HG03280 (cell line): ENCODE measurements around the gene WASL.

ENCODE experiments used
- ATAC-seq: cut with Tn5 transposase; IDR thresholded peaks from one replicate; pipeline ENCODE4 v1.9.1; 2021; ENCODE audit warnings: mild to moderate bottlenecking, moderate library complexity; ENCODE audit not compliant: unreplicated experiment

Gene WASL

DNA sequence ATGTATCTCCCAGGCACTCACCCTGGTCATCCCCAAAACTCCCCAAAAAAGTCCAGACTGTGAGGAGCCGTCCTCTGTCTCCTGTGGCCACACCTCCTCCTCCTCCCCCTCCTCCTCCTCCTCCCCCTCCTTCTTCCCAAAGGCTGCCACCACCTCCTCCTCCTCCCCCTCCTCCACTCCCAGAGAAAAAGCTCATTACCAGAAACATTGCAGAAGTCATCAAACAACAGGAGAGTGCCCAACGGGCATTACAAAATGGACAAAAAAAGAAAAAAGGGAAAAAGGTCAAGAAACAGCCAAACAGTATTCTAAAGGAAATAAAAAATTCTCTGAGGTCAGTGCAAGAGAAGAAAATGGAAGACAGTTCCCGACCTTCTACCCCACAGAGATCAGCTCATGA lies 86.0 kb downstream of the WASL start:
- no peak for ATAC-seq

DNA sequence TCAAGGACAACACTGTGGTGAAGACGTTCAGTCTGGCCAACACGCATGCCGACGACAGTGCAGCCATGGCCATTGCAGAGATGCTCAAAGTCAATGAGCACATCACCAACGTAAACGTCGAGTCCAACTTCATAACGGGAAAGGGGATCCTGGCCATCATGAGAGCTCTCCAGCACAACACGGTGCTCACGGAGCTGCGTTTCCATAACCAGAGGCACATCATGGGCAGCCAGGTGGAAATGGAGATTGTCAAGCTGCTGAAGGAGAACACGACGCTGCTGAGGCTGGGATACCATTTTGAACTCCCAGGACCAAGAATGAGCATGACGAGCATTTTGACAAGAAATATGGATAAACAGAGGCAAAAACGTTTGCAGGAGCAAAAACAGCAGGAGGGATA lies 86.5 kb downstream of the WASL start:
- ATAC-seq, result no peak

DNA sequence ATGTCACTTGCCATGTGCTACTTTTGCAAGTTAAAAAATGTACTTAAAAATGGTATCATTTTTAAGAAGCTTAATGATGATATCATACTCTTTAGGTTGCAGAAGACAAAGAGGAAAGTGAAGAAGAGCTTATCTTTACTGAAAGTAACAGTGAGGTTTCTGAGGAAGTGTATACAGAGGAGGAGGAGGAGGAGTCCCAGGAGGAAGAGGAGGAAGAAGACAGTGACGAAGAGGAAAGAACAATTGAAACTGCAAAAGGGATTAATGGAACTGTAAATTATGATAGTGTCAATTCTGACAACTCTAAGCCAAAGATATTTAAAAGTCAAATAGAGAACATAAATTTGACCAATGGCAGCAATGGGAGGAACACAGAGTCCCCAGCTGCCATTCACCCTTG lies 87.0 kb downstream of the WASL start:
- ATAC-seq, result no peak

DNA sequence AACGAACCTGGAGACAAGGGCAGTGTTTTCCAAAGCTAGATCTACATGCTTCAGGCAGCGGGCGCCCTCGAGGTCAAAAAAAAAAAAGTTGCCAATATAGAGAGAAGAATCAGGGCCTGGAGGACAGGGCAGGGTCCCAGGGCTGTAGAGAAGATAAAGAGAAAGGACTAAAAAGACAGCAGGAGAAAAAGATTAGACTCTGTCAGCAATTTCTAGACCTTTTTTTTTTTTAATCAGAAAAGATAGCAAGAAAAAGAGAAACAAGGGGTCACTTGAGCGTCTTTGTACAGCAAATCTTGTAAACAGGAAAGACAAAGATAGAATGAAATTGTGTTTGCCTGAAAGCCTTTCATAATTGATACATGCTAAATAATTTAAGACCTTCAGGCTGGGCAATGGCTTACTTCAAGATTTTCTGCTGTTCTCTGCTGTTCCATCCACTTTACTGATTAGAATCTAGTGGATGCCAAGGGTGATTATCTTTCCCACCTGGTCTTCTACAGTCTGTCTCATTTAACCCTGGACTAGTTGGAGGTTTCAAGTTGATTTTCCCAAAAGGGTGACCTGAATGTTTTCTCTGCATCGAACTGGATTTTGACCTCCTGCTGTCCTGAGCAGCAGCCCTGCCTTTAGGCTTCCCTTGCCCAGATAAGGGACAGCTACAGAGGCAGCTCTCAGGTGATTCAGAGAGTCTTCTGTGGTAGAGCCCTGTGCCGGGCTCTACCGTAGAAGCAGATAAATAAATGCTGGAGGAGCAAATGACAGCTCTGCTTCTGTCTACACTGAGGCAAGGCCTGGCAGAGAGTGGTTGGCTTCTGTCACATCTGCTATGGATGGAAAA lies 88.1 kb downstream of the WASL start:
- ATAC-seq, result no peak

DNA sequence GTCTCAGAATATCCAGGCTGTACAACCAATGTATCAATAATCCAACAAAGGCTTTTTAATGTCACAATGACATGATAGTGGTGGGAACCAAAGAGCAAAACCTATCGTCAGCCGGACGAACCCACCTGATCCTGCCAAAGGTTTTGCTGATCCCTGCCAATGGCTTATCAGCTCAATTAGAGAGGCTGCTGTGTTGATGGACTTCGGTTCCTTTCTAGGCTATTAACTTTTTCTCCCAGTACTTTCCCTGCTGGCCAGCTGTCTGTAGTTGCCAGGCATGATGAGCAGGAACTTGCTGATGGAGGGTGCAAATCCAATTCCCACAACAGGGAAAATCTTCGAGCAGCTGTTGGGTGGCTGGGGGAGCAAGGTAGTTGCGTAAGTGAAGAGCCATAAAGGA lies 90.8 kb downstream of the WASL start:
- no peak for ATAC-seq

DNA sequence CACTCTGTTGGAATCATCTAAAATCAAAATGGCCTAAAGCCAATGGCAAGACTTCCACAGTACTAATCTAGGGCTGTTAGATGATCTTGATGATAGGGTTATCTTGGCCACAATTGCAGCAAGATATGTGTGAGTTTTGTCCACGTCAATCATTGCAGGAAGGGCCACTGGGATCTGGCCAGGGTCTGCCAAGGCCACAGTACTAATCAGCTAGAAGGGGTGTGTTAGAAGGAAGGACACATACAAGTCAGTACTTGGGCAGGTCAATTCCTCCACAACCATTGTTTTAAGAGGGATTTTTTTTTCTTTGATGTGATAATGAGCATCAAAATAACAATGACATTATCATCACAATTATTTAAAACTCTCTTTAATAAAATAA lies 91.5 kb downstream of the WASL start:
- ATAC-seq, result no peak

DNA sequence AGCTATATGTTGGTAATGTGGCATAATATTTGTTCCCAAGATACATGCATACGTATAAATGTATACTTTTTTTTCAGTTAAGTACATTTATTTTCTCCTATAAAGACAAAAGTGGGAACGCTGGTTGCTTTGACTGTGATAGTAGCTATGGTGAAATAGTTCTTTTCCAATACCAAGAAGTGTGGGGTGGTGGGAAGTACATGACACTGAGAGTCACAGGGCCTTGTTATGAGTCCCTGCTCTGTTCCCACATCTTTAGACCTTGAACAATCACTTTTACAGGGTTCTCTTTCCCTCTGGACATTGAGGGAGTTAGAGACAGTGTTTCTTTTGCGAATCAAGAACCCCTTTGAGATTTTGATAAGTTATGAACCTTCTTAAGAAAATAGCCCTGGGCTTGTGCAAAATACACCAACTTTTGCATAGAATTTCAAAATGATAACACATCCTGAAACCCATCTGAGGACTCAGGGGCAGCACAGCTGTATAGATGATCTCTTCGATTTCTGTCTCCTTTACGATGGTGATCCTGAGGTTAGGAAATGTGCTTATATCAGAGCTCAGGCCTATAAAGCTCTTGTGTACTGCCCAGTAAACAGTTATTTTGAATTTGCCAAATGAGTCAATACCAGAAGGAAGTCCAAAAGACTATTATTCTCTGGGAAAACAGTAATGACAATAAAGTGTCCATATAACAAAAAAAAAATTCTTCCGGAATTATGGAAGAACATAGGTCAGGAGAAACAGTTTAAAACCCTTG lies 92.1 kb downstream of the WASL start:
- no peak for ATAC-seq

DNA sequence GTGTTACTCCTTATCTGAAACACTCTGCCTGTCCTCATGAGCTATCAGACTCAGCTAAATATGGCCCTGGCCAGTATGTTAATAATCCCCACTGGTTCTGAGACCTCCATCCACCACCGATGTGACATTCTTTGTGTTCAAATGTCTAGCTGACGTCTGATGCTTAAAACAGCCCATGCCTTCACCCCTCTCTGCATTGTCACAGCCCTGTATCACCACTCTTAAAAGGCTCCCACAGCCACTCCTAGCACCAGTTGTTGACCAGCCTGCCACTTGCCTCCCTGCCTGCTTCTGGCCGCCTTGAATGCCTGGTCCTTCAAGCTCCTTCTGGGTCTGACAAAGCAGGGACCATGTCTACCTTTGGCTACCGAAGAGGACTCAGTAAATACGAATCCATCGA lies 93.2 kb downstream of the WASL start, which contains the start of gene LMOD2:
Gene LMOD2, plus strand, starts transcription at position 253 of the 400 bp plus-strand sequence. Its CDS starts 98 bp downstream, at position 351.
- ATAC-seq, result no peak

DNA sequence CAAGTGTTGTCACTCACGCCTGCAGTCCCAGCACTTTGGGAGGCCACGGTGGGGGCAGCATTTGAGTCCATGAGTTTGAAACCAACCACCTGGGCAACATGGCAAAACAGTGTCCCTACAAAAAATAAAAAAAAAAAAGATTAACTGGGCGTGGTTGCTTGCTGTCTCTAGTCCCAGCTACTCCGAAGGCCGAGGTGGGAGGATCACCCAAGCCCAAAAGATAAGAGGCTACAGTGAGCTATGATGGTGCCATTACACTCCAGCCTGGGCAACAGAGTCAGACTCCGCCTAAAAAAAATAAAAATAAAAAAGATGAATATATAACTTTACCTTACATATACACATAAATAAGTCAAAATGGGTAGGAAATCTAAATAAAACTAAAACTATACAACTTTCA lies 95.6 kb downstream of the WASL start:
- no peak for ATAC-seq

DNA sequence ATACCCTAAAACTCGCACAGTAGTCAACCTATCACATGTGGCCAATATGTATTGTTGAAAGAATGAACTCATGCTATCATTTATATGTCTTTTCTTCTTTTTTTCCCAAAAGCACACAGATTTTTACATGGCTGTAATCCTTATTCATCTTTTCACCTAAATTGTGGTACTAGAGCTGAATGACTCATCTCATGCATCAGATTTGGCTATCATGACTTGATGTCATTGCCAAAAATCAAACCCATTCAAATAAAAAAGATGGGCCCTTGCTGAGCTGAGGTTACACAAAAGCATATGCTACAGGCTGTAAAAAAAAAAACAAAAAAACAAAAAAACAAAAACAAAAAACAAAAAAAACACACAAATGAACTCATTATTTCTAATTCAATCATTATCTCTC lies 96.4 kb downstream of the WASL start:
- ATAC-seq, result no peak

DNA sequence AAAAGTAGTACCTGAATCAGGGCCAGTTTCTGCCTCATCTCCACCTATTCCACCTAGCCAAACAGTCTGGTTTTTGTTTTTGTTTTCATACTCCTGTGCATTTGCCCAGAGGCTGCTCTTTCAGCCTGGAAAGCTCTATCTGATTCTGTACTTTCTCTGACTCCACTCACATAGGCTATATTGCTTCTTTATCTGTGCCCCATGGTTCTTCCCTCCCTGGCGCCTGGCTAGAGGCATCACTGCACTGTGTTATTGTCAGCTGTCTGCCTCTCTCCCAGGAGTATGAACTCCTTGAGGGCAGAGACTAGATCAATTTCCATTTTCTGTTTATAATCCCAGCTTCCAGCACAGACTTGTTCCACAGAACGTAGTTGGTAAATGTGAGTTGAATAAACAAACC lies 98.2 kb downstream of the WASL start:
- ATAC-seq, result no peak

DNA sequence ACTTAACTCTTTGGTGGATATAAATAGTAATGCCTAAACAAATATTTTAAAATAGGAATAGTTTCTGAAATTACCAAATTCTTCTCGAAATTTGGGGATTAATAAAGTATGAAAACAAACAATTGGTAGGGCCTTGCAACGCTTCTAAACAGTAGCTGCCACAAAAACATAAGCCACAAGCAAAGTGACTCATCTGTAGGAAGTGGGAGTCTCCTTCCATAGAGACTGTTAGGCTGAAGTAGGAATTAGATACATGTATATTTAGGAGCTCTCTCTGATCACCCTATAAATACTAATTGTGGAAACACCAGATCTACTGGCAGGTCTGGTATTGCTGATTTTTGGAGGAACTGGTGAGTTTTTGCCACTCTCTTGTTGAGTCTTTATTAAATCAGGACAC lies 98.8 kb downstream of the WASL start:
- ATAC-seq, result no peak

DNA sequence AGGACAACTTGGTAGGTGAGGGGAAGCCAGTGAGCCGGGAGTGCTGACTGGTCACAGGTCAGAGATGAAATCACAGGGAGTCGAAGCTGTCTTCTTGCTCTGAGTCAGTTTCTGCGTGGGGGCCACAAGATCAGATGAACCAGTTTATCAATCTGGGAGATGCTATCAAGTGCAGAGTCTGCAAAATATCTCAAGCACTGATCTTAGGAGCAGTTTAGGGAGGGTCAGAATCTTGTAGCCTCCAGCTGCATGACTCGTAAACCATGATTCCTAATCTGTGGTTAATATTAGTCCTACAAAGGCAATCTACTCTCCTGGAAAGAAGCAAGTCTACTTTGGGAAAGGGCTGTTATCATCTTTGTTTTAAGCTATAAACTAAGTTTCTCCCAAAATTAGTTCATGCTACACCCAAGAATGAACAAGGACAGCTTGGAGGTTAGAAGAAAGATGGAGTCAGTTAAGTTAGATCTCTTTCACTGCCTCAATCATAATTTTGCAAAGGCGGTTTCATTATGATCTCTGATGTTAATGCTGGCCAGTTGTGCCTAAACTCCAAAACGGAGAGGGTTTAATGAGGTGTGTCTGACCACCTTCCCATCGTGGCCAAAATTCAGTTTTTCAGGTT lies 101.6 kb downstream of the WASL start:
- ATAC-seq, result no peak

DNA sequence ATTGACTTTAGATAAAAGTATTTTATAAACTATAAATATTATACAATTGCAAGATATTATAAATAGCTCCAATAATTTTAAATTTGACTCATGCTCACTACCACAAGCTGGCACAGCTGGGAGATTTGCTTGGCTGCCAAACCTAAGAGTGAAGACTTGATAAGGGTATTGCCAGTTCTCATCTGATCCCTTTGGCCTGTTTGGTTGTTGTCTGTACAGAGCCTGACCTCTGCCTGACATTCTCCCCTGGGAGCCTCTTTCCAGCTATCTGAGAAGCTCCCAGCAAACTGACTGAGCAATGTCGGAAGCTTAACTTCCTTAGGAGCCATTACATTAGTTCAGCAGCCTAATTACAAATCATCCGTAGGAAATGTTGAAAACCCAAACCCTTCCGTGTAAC lies 103.3 kb downstream of the WASL start:
- no peak for ATAC-seq

DNA sequence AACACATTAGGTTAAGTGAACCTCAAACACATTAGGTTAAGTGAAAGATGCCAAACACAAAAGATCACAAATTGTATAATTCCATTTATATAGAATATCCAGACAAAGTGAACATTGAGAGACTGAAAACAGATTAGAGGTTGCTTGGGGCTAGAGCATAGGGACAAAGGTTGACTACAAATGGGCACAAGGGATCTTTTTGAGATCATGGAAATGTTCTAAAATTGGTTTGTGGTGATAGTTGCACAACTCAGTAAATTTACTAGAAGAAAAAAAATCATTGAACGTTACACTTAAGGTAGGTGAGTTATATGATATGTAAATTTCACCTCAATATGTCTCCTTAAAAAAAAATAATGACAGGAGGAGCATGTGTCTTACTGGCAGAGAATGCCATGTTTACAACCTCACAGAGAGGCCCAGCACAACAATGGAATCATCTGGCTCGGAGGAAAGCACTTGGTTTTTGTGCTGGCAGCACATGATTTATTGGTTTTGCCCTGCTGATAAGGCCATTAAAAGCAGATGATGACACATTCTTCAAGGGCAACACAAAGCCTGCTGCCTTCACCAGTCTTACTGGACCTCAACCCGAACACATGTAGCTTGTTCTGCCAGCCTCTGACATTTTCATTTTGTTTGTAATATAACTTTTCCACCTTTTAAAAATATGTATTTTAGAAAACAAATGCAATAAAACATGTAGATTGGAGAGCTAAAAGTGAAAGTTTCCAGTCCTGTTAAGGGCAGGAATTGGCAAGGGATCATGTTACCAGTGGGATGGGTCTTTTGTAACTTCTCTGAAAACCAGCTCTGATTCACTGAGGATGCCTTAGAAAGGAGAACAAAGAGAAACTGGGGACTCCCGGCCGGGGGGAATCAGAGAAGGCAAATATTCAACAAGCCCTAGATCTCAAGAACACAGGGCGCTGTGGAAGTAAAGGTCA lies 105.0 kb downstream of the WASL start:
- no peak for ATAC-seq

DNA sequence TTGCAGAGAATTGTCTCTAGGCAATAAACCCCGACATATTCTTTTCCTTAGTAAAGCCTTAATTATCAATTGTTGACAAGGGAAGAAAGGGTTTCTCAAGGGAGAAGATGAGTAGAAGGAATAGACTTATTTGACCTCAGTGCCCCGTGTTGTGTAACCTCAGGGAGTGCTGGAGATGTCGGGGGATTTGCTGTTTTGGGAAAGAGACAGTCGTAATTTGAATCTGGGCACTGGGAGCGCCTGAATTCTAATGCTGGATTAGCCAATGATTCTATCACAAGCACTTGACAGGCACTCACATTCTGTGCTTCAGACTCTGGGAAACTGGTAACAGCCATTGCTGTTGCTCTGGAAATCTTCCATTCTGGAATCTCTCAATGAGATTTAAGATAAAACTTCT lies 106.9 kb downstream of the WASL start:
- ATAC-seq, result no peak

DNA sequence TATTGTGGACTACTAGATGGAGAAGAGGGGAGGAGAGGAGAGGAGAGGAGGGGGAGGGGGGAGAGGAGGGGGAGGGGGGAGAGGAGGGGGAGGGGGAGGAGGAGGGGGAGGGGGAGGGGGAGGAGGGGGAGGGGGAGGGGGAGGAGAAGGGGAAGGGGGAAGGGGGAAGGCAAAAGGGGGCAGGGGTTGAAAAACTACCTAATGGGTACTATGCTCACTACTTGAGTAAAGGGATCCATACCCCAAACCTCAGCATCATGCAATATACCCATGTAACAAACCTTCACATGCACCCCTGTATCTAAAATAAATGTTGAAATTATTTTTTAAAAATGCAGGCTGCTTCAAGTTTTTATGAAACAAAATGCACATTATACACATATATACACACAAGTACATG lies 108.2 kb downstream of the WASL start:
- no peak for ATAC-seq

DNA sequence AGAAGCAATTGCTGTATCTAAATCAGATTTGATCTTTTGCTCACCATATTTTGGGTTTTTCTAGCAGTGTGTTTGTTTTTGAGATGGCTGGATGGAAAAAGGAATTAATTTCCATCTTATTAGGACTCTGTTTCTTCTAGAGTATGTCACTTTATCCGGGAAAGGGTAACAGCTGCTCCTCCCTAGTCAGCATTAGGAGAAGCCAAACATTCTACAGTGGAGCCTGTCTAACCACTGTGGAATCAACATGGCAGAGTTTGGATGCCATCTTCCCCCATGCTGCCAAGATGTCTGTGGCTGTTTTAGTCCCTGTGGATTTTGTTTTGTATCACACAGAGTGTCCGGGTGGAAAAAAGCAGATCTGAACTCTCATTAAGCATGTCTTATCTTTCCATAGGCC lies 109.2 kb downstream of the WASL start:
- no peak for ATAC-seq

DNA sequence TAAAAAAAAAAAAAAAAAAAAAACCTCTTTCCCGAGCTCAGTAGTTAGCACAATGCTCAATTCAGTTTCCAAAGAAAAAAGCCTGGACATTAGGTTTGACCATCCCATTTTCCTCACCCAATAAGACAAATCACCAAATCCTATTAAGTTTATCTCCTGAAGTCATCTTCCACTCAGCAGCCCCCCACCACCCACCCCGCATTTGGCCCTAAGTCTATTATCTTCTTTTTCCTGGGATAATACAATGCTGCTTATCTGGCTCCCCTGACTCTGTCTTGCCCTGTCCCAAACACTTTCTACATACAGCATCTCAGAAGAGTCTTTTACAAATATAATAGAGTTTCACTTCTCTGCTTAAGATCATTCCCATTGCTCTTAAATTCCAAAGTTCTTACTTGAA lies 110.9 kb downstream of the WASL start:
- ATAC-seq, result no peak

DNA sequence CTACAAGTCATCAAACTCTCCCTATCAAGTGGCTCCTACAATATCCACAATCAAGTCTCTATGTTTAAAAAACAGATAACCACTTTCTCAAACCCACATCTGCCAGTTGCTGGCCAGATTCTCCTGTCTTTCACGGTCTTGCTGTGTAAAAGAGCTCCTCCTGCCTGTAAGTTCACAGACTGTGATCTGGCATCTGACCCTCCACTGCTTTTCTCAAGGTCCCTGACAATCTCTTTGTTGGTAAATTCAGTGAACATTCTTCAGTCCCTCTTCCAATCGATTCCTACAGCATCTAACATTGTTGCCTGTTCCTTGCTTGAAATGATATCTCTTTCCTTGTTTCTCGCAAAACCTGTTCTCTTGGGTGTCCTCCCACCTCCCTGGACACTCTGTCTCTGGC lies 111.6 kb downstream of the WASL start:
- ATAC-seq, result no peak
